Measurements from ENCODE around the gene RNF43.

DNA sequence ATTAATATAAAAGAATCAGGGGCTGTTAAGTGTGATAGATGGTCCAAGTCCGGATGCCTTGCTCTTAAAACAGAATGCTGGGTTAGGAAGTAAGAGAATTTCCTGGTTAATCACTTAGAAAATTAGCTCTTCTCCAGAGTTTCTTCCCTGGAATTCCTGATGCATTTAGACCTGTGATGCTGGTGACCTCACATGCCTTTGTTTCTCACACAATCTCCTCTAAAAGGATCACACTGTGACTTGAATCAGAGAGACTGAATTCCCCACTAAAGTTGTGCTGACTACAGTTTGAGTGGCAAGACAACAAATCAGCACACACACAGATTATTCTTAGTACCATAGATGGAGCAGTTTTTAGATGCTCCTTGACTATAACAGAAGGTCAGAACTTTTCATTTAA is 4.4 kb upstream of the RNF43 start:
- TF ChIP-seq, protein P1, sequence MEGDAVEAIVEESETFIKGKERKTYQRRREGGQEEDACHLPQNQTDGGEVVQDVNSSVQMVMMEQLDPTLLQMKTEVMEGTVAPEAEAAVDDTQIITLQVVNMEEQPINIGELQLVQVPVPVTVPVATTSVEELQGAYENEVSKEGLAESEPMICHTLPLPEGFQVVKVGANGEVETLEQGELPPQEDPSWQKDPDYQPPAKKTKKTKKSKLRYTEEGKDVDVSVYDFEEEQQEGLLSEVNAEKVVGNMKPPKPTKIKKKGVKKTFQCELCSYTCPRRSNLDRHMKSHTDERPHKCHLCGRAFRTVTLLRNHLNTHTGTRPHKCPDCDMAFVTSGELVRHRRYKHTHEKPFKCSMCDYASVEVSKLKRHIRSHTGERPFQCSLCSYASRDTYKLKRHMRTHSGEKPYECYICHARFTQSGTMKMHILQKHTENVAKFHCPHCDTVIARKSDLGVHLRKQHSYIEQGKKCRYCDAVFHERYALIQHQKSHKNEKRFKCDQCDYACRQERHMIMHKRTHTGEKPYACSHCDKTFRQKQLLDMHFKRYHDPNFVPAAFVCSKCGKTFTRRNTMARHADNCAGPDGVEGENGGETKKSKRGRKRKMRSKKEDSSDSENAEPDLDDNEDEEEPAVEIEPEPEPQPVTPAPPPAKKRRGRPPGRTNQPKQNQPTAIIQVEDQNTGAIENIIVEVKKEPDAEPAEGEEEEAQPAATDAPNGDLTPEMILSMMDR (conservative IDR thresholded peaks at IDR 0.05; ENCODE audit: low read depth, low read length), result no peak
- TF ChIP-seq EZH2 (IDR thresholded peaks at IDR 0.05; ENCODE audit: low read length, unreplicated experiment), result no peak

Measured in PC-3 (cell line).